Measurements from ENCODE around the gene CCDC126.
"Not testable (repeated sequence)": the region's sequence is repeated elsewhere in the genome, so short reads cannot be mapped to it uniquely, and the experiment has no call there.

DNA sequence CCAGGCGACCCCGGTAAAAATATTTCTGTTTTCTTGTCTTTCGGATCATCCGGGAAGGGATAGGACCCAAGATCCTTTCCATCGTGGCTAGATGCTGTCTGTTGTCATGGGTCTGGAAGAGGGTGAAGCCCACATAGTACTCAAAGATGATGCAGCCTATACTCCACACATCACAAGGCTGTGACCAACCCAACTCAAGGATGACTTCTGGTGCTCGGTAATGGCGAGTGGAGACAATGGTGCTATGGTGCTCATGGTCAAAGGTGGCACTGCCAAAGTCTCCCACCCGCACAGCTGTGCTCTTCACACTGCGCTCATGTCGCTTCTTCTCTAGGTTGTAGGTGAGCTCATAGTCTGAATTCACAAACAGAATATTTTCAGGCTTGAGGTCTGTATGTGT, 11.9 kb upstream of the CCDC126 start:
- TF ChIP-seq, protein P1, sequence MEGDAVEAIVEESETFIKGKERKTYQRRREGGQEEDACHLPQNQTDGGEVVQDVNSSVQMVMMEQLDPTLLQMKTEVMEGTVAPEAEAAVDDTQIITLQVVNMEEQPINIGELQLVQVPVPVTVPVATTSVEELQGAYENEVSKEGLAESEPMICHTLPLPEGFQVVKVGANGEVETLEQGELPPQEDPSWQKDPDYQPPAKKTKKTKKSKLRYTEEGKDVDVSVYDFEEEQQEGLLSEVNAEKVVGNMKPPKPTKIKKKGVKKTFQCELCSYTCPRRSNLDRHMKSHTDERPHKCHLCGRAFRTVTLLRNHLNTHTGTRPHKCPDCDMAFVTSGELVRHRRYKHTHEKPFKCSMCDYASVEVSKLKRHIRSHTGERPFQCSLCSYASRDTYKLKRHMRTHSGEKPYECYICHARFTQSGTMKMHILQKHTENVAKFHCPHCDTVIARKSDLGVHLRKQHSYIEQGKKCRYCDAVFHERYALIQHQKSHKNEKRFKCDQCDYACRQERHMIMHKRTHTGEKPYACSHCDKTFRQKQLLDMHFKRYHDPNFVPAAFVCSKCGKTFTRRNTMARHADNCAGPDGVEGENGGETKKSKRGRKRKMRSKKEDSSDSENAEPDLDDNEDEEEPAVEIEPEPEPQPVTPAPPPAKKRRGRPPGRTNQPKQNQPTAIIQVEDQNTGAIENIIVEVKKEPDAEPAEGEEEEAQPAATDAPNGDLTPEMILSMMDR (IDR thresholded peaks at IDR 0.05): not testable (repeated sequence)
- TF ChIP-seq POLR2A (IDR thresholded peaks at IDR 0.05): not testable (repeated sequence)
